Activated CD8-positive, alpha-beta memory T cell treated with anti-CD3 and anti-CD28 coated beads for 24 hours (primary cell): ENCODE results near the gene SF3A1.

Source experiments
- DNase-seq: peaks from one replicate; pipeline ENCODE4 v3.0.0-alpha.2; 2020

The SF3A1 gene

GRCh38 chr22:30285176-30285845 is 71.4 kb downstream of the SF3A1 start:
- no peak for DNase-seq

- DNase-seq: no peak
Observed at GRCh38 chr22:30284666-30285065, 72.0 kb downstream of the SF3A1 start.

GRCh38 chr22:30284172-30284571 is 72.5 kb downstream of the SF3A1 start:
- DNase-seq: no peak

GRCh38 chr22:30283342-30283741 is 73.4 kb downstream of the SF3A1 start:
- DNase-seq: no peak

- DNase-seq: no peak
Observed at GRCh38 chr22:30282616-30283046, 74.1 kb downstream of the SF3A1 start.
